Thyroid gland (tissue), 4 donors: Measurements from ENCODE around the gene ANKMY1.

Source experiments
- POLR2A ChIP-seq, 2 donors: fragments of 450-650 bp; IDR thresholded peaks; one replicate each; pipeline ENCODE4 v1.6.1; 2017; ENCODE audit warnings: antibody characterized with exemption in 2 of 2, mild to moderate bottlenecking in 2 of 2, moderate library complexity in 1 of 2
- TF ChIP-seq, protein P1 (sequence below), 6 experiments: fragments of 200-600 bp in 3 of 6; fragments of 450-650 bp in 3 of 6; sonication (generic) in 3 of 6; IDR thresholded peaks; one replicate each; pipeline ENCODE4 v1.5.1; 2016 to 2019; ENCODE audit warnings: antibody characterized with exemption in 6 of 6, mild to moderate bottlenecking in 2 of 6, inconsistent platforms in 1 of 6, moderate library complexity in 1 of 6

- TF ChIP-seq, protein P1, sequence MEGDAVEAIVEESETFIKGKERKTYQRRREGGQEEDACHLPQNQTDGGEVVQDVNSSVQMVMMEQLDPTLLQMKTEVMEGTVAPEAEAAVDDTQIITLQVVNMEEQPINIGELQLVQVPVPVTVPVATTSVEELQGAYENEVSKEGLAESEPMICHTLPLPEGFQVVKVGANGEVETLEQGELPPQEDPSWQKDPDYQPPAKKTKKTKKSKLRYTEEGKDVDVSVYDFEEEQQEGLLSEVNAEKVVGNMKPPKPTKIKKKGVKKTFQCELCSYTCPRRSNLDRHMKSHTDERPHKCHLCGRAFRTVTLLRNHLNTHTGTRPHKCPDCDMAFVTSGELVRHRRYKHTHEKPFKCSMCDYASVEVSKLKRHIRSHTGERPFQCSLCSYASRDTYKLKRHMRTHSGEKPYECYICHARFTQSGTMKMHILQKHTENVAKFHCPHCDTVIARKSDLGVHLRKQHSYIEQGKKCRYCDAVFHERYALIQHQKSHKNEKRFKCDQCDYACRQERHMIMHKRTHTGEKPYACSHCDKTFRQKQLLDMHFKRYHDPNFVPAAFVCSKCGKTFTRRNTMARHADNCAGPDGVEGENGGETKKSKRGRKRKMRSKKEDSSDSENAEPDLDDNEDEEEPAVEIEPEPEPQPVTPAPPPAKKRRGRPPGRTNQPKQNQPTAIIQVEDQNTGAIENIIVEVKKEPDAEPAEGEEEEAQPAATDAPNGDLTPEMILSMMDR (IDR thresholded peaks at IDR 0.05): no peak
- TF ChIP-seq POLR2A (IDR thresholded peaks at IDR 0.05): no peak
These were observed 90.0 kb downstream of the ANKMY1 start for GRCh38 chr2:240467659-240468302.
